Natural killer cell (primary cell): ENCODE measurements around the gene PAGE4. TPM values are rescaled to one million over a fixed set of nuclear protein-coding genes. Genes with fewer than 3 reads are reported as not detected.

Experiments
- ATAC-seq, 3 donors: fragments of 150-1000 bp in 2 of 3; fragments of 200-7000 bp in 1 of 3; cut with Tn5 transposase; 1 replicate in 1 of 3; 2 replicates in 2 of 3; pipeline ENCODE4 v1.10.0; 2021; ENCODE audit warnings: mild to moderate bottlenecking in 2 of 3, moderate library complexity in 2 of 3
- DNase-seq, 2 donors: peaks; one replicate each; pipeline versions ENCODE4 v3.0.0 to v3.0.0-alpha.2; 2013 to 2021; ENCODE audit warnings: mixed read lengths in 1 of 2
- H3K27ac ChIP-seq: one replicate; pipeline ENCODE4 v1.5.1; 2013; ENCODE audit warnings: mild to moderate bottlenecking, low read length
- H3K27me3 ChIP-seq: one replicate; pipeline ENCODE4 v1.6.1; 2013; ENCODE audit warnings: low read length; ENCODE audit not compliant: control insufficient read depth, insufficient read depth
- H3K36me3 ChIP-seq: one replicate; pipeline ENCODE4 v1.6.1; 2013; ENCODE audit warnings: low read length; ENCODE audit not compliant: control insufficient read depth, insufficient read depth
- H3K4me1 ChIP-seq: one replicate; pipeline ENCODE4 v1.6.1; 2013; ENCODE audit warnings: low read length; ENCODE audit not compliant: control insufficient read depth, insufficient read depth
- H3K4me3 ChIP-seq: one replicate; pipeline ENCODE4 v1.5.1; 2013; ENCODE audit warnings: low read length
- H3K9me3 ChIP-seq: one replicate; pipeline ENCODE4 v1.6.1; 2013; ENCODE audit warnings: low read length; ENCODE audit not compliant: control insufficient read depth, insufficient read depth
- H3K27ac Mint-ChIP-seq, 2 donors: one replicate each; pipeline ENCODE4 v1.8.0; 2022; ENCODE audit warnings: mild to moderate bottlenecking in 2 of 2, mixed read lengths in 2 of 2, moderate library complexity in 1 of 2
- H3K27me3 Mint-ChIP-seq, 2 donors: one replicate each; pipeline ENCODE4 v1.8.0; 2022; ENCODE audit warnings: low read depth in 2 of 2, mixed read lengths in 2 of 2
- H3K36me3 Mint-ChIP-seq: one replicate; pipeline ENCODE4 v1.8.0; 2022; ENCODE audit warnings: mixed read lengths
- H3K4me1 Mint-ChIP-seq, 2 donors: one replicate each; pipeline ENCODE4 v1.8.0; 2022; ENCODE audit warnings: mixed read lengths in 2 of 2
- H3K4me3 Mint-ChIP-seq: one replicate; pipeline ENCODE4 v1.8.0; 2022; ENCODE audit warnings: mild to moderate bottlenecking, moderate library complexity, mixed read lengths
- H3K9me3 Mint-ChIP-seq, 2 donors: one replicate each; pipeline ENCODE4 v1.8.0; 2022; ENCODE audit warnings: mixed read lengths in 2 of 2
- CTCF ChIP-seq: fragments of 200-600 bp; IDR thresholded peaks from one replicate; pipeline ENCODE4 v1.8.0; 2022; ENCODE audit warnings: antibody characterized with exemption
- WGBS: methylation state at CpG from one replicate; pipeline ENCODE4 v1.1.7; 2013; ENCODE audit warnings: missing lambda C conversion rate; ENCODE audit not compliant: insufficient coverage; 5-methylcytosine and 5-hydroxymethylcytosine counted together
- intact Hi-C: fragments of 100-400 bp; cut with micrococcal nuclease; formaldehyde crosslinking; loops from one replicate; pipeline ENCODE4 v1.14.2; 2022
- total RNA-seq, 4 donors: library from RNA; stranded (reverse); fragments of 120-200 nt in 1 of 4; gene quantifications; one replicate each; pipeline versions ENCODE4 v1.2.3 to v1.2.4, GENCODE V29; 2013 to 2022

PAGE4 gene
- total RNA-seq, 3 donors from 2014 or later (not counting 1 experiment from before 2014, with no cell fraction given), result not detected

DNA sequence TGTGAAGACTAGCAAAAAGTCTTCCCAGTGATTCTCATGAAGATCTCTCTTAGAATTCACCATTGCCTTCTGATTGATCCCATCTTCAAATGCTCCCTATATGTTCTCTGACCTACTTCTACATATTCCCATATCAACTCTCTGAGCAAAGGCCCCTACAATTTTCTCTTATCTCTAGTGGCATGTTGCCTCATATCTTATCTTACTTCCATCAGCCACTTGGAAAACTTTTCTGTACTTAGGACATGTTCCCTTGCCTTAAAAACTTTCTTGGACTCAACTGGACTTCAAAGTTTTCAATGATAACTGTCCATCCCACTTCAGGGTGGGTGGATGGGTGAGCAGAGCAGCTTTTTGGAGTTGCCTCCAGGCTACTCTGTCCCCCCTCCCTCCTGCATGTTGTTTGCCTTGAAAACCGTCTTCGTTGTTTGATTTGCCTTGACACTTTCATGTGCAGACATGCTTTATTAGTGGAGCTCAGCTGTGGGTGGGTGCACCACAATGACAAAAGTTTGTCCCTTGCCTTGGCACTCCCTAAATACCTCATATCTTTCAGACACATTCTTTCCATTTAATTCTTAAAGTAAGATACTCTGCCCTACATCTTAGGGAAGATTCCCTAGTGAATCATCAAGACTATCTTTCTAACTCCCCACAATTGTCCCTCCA, 31.9 kb downstream of the PAGE4 start:
- intact Hi-C loops, result no loop called here
- Histone ChIP-seq H3K36me3 (no peaks in the 10 kb centered on the region), H3K27ac (no peak overlapping the region), H3K9me3 (no peaks in the 10 kb centered on the region), H3K27me3 (no peaks in the 10 kb centered on the region), H3K4me3 (no peak overlapping the region), H3K4me1 (no peaks in the 10 kb centered on the region)
- DNase-seq (no peak), ATAC-seq (no peak)
- no peak overlapping the region for H3K4me3 Mint-ChIP-seq
- no peaks in the 10 kb centered on the region for H3K9me3 Mint-ChIP-seq
- H3K36me3 Mint-ChIP-seq, result no peaks in the 10 kb centered on the region
- no peak for TF ChIP-seq CTCF
- peaks cover 0 to 7% of the 10 kb centered on the region in 2 donors for H3K27me3 Mint-ChIP-seq
- H3K4me1 Mint-ChIP-seq, result no peaks in the 10 kb centered on the region
- WGBS, result 92% methylated on average over 2 of the region's 2 CpGs
- no peak overlapping the region for H3K27ac Mint-ChIP-seq

GRCh38 chrX:49862093-49862492, 33.0 kb downstream of the PAGE4 start:
- DNase-seq (no peak), ATAC-seq (no peak)
- no peaks in the 10 kb centered on the region for H3K4me1 Mint-ChIP-seq
- H3K27me3 Mint-ChIP-seq, result peaks cover 0 to 13% of the 10 kb centered on the region in 2 donors
- H3K27me3 ChIP-seq, result no peaks in the 10 kb centered on the region
- no peaks in the 10 kb centered on the region for H3K4me1 ChIP-seq
- no peak overlapping the region for H3K27ac Mint-ChIP-seq
- no peaks in the 10 kb centered on the region for H3K9me3 ChIP-seq
- H3K9me3 Mint-ChIP-seq, result no peaks in the 10 kb centered on the region
- H3K27ac ChIP-seq, result no peak overlapping the region
- no peak overlapping the region for H3K4me3 ChIP-seq
- H3K36me3 ChIP-seq, result no peaks in the 10 kb centered on the region
- intact Hi-C loops, result no loop called here
- no peak for TF ChIP-seq CTCF
- H3K36me3 Mint-ChIP-seq, result no peaks in the 10 kb centered on the region
- no peak overlapping the region for H3K4me3 Mint-ChIP-seq

- Mint-ChIP-seq H3K4me3 (no peak overlapping the region), H3K27me3 (peaks cover 5 to 58% of the 10 kb centered on the region in 2 donors), H3K9me3 (no peaks in the 10 kb centered on the region), H3K36me3 (no peaks in the 10 kb centered on the region), H3K27ac (no peak overlapping the region), H3K4me1 (no peaks in the 10 kb centered on the region)
- intact Hi-C loops, result no loop called here
- no peaks in the 10 kb centered on the region for H3K9me3 ChIP-seq
- no peak for DNase-seq
- ATAC-seq, result no peak
- no peak overlapping the region for H3K4me3 ChIP-seq
- no peak overlapping the region for H3K27ac ChIP-seq
- no peak for TF ChIP-seq CTCF
- no peaks in the 10 kb centered on the region for H3K36me3 ChIP-seq
- 43% methylated on average over 1 of the region's 1 CpG for WGBS
- H3K4me1 ChIP-seq, result no peaks in the 10 kb centered on the region
- no peaks in the 10 kb centered on the region for H3K27me3 ChIP-seq
Measured at GRCh38 chrX:49868739-49869138, 39.6 kb downstream of the PAGE4 start.

DNA sequence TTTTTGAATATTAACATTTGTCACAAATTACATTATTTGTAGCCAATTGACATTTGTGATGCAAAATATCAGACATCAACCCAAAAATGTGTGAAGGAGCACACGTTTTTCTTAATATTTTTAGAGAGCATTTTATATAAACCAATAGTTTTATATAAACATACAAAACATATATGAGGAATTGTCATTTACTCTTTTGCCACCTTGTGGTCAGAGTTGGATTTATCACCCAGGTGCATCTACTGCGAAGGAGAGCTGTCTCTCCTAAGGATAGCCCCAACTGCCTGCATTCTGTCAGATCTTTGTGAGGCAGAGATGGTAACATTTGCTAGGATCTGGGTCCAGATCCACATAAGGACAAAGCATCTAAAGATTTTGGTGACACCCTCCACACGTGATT, 47.6 kb downstream of the PAGE4 start:
- no peak overlapping the region for H3K4me3 ChIP-seq
- H3K4me1 ChIP-seq, result peaks cover 26% of the 10 kb centered on the region
- Mint-ChIP-seq H3K27me3 (peaks cover 0 to 11% of the 10 kb centered on the region in 2 donors), H3K4me1 (peaks cover 0 to 16% of the 10 kb centered on the region in 2 donors), H3K4me3 (peak overlapping the region; percentile 13), H3K9me3 (no peaks in the 10 kb centered on the region), H3K36me3 (no peaks in the 10 kb centered on the region), H3K27ac (peak overlapping the region in 1 of 2 donors; percentile 36)
- no peak overlapping the region for H3K27ac ChIP-seq
- H3K9me3 ChIP-seq, result no peaks in the 10 kb centered on the region
- intact Hi-C loops, result no loop called here
- H3K27me3 ChIP-seq, result no peaks in the 10 kb centered on the region
- H3K36me3 ChIP-seq, result no peaks in the 10 kb centered on the region
- TF ChIP-seq CTCF, result peak; percentile 30
- DNase-seq (peak in 1 of 2 donors; percentile 66), ATAC-seq (no peak)
- 0% methylated on average over 1 of the region's 3 CpGs for WGBS
